ENCODE results near the gene TBRG1.
A peak's percentile ranks its signal among the peaks of the same experiment; 100 is the strongest.

The TBRG1 gene

DNA sequence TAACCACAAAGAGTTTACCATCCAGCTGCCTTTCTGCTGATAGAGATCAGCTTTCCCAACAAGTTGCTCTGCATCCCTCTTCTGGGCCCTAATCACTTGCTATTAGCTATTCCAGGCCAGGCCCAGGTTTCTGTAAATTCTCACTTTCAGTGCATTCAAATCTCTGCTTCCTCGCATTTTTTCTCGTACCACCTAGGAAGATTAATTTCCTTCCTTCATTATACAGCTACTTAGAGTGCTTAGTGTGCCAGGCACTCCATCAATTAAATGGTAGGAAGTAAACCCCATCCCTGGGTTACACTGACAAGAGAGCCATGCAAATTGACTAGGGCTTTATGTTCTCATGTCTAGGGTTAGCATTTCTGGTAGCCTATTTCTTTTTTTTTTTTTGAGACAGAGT, 41.2 kb downstream of the TBRG1 start:
- no peak for DNase-seq

DNA sequence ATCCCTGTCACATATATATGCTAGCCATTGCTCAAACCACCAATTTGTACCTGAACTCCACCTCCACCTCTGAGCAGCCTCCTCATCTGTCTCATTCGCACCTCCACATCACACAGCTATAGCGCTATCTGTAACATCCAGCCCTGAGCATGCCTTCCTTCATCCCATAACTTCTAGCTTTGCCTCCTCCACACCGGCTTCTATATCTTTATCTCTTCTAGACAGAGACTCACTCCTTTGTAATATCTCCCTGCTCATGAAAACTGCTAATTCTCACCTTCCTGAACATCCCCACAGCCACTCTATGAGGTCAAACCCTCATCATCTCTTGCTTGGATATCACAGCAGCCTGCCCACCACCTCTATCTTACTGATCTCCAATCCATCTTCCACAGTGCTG, 44.9 kb downstream of the TBRG1 start:
- no peak for DNase-seq

DNA sequence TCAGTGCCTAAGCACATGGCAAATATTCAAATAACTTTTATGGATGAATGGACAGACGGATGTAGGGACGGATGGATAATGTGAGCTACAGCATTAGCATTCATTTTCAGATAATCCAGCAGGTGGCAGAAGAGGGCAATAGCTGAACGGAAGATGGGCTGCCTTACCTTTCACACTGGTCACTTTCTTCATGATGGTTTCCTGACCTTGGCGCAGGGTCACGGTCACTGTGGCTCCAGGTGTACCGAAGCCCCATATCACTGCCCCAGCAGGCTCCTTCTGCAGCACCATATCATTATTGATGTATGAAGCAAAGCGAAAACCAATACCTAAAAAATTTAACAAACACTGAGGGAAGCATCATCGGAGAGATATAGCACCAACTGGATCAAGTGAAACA, 46.5 kb downstream of the TBRG1 start:
- no peak for DNase-seq

DNA sequence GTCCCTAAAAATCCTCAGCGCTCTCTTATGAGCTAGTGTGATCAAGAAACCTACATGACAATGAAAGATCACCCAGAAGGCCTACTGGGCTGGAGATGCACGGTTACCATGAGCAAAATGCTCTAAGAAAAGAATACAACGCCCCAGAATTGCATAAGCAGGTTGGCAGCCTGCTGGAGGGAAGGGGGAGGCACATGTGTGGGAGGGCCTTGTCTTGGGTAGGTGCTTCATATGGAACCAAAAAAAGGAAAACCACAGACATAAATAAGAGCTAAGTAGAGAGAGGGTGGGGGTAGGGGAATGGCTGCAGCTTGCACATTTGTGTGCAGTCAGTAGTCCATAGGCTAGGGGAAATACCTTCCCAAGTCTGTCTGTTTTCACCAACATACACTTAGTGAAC, 48.1 kb downstream of the TBRG1 start:
- DNase-seq, result peak; percentile 40

DNA sequence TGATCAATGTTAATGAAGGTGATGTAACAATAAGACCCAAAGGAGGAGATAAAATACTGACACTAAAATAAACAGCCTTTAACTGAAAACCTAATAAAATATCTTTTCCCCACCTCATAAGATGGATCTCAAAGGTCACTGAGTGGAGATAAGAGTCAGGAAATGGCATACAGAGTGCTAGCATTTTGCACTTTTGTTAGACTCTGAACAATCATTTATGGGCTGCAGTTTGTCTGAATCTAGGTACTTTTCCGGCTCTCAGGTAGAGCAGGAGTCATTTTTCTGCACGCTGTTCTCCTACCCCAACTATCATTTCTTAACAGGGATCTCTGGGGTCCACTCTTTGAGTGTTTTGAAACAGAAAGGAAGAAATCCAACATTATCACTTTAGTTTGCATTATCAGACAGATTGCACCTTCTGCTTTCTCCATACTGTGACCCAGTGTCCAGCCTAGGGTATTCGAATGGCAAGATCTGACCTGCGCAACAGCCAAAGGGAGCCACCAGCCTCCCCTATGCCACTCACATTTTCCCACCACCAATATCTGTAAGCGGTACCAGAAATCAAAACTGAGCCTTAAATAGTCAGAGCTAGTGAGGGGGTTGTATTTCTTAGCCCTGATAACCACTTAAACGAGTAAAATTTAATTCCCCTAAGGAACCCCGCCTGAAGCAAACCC, 50.0 kb downstream of the TBRG1 start:
- DNase-seq, result no peak

DNA sequence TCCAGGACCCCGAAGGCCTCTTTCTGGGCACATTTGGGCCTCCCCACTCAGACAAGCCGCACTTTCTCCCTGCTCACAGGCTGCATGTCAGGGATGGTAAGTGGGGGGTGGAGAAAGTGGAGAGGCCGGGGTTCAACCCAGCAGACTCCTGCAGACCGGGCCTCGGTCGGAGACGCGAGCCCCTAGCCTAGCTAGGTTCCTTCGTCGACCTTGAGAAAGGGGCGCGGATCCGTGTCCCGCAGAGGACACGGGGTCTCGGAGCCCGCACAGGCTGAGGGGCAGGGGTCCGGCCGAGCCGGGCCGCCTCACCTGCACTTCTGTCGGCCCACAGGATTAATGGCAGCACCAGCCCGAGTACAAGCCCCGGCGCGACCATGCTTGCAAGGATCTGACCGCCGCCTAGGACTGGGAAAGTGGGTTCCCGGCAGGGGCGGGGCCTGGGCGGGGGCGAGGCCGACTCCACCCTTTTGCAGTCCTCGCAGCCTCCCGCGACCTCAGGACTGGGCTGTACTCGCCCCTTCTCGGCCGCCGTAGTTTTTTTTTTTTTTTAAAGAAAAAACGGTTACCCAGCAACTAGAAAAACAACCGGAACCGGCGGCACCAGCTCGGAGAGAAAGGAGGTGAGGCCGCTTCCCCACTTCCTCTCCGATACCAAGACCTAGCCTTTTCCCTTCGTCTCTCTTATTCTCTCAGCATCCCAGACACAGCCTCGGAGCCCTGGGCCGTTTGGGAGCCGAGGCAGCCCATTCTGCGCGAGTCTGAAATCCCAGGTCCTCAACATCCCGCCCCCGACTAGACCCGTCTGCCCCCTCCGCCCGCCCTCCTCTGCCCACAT, 50.9 kb downstream of the TBRG1 start, which contains the start of the genes SIAE and SPA17:
Gene SIAE, minus strand, starts transcription at position 407 of the 835 bp plus-strand sequence. Its CDS starts 31 bp downstream, at position 376.
Gene SPA17, plus strand, starts transcription at position 572 of the 835 bp plus-strand sequence. CDS start 1,361 bp downstream, outside the sequence.
- DNase-seq, result peak; percentile 81

DNA sequence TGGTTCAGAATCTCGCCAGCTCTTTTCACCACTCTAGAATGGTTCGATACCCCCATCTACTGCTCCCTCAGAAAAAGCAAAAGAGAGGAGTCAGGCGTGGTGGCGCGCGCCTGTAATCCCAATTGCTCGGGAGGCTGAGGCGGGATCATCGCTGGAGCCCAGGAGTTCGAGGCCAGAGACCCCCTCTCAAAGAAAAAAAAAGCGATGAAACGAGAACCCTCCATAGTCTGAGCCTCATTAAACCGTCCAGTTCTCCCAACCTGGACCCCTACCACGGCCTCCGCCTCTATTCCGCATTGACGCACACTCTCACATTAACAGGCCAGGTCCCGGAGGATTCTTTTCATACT, 51.5 kb downstream of the TBRG1 start:
- DNase-seq, result no peak

DNA sequence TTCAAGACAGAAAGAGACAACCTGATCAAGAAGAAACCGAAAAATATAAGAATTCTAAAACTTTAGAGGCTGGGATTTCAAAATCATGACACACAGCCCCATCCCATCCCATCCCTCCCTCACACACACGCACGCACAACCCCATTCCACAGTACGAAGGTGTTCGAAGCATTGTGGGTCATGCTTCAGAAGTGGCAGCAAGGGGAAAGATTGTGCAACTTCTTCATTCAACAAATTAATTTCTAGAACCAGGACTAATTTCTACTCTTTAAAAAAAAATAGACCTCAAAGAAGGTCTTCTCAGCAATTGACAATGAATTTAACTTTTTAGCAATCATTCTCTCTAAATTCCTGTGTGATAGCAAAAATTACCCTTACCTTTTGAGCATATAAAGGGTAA, 51.9 kb downstream of the TBRG1 start:
- DNase-seq, result no peak

DNA sequence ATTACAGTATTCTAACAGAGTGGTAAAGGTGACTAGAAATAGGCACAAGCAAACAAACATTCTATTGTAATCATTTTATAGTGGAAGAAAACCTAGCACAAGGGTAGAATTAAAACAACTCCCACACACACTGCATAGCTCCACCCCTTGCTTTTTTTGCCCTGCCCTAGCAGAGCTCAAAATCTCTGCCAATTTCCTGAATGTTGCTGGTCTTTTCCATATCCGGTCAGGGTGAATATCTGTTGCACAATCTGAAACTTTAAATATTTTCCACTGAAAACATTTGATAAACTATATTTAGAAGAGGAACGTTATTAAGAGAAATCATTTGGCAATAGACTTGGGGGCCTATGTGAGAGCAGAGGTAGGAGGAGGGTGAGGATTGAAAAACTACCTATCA, 53.7 kb downstream of the TBRG1 start:
- DNase-seq, result no peak

DNA sequence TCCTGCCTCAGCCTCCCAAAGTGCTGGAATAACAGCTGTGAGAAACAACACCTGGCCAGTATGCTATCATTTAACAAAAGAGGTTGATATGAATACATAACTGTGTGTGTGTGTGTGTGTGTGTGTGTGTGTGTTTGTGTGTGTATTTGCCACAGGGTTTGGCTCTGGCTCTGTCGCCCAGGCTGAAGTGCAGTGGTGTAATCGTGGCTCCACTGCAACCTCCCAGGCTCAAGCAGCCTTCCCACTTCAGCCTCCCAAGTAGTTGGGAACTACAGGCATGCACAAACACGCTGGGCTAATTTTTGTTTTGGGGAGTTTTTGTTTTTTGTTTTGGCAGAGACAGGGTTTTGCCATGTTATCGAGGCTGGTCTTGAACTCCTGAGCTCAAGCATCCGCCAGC, 55.8 kb downstream of the TBRG1 start:
- DNase-seq, result no peak

DNA sequence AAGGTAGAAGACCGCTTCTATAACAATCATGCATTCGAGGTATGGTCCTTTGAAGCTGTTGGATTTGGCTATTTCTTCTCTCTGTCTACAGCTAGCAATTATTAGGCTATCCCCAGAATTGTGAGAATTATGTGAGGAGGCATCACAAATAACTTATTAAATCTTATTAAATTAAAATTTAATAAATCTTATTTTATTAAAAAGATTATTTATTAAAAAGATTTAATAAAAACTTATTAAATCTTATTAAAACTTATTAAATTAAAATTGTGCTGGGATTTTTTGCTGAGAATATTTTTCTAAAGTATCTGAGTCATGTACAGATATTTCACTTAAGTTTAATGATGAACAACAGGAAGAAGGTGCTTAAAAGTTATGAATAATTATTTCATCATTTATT, 58.8 kb downstream of the TBRG1 start:
- no peak for DNase-seq

DNA sequence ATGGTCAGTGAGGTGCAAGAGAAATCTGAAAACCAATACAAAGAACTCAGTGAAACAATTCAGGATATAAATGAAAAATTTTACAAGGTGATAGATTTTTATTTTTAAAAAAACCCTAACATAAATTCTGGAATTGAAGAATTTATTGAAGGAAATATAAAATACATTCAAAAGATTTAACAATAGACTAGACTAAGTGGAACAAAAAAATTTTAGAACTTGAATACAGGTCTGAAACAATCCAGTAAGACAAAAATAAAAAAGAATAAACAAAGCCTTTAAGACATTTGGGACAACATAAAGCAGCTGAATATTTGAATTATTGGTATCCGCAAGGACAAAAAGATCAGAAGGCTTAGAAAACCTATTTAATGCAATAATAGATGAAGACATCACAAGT, 59.8 kb downstream of the TBRG1 start:
- no peak for DNase-seq
